DMS53 treated with DMSO at 0.1 percent for 48 hours (cell line): ENCODE results near the gene EEF1AKMT2.
"Not testable (repeated sequence)": the region's sequence is repeated elsewhere in the genome, so short reads cannot be mapped to it uniquely, and the experiment has no call there.

Experiments used
- DNase-seq: peaks from one replicate; lab custom pipeline; 2025; ENCODE audit not compliant: unreplicated experiment; lab: John Stamatoyannopoulos, UW

The EEF1AKMT2 gene

GRCh38 chr10:124756156-124756903 lies 35.4 kb downstream of the EEF1AKMT2 start:
- no peak for DNase-seq

- no peak for DNase-seq
These were observed 36.1 kb downstream of the EEF1AKMT2 start for GRCh38 chr10:124755581-124755980.

- no peak for DNase-seq
These were observed 37.5 kb downstream of the EEF1AKMT2 start for GRCh38 chr10:124754227-124754626.

- no peak for DNase-seq
These were observed 42.6 kb downstream of the EEF1AKMT2 start for GRCh38 chr10:124748953-124749645.

- DNase-seq, result no peak
These were observed 43.5 kb downstream of the EEF1AKMT2 start for GRCh38 chr10:124748166-124748565.

GRCh38 chr10:124747745-124748144 lies 43.9 kb downstream of the EEF1AKMT2 start:
- DNase-seq, result no peak

- no peak for DNase-seq
These were observed 44.7 kb downstream of the EEF1AKMT2 start for GRCh38 chr10:124746992-124747391.

GRCh38 chr10:124746447-124746846 lies 45.2 kb downstream of the EEF1AKMT2 start:
- DNase-seq, result not testable (repeated sequence)

GRCh38 chr10:124745673-124746072 lies 46.0 kb downstream of the EEF1AKMT2 start:
- DNase-seq, result peak; percentile 40

- no peak for DNase-seq
These were observed 46.4 kb downstream of the EEF1AKMT2 start for GRCh38 chr10:124745252-124745651.

GRCh38 chr10:124744102-124745050 lies 47.3 kb downstream of the EEF1AKMT2 start, which contains the start of gene FAM53B:
FAM53B (minus strand) TSS chr10:124744378; CDS start chr10:124706713, 37,665 bp downstream.
- DNase-seq, result peak; percentile 72

- DNase-seq, result peak; percentile 21
These were observed 48.2 kb downstream of the EEF1AKMT2 start for GRCh38 chr10:124743191-124744101.

GRCh38 chr10:124742413-124743190 lies 49.1 kb downstream of the EEF1AKMT2 start:
- DNase-seq, result peak; percentile 46

GRCh38 chr10:124741922-124742412 lies 49.7 kb downstream of the EEF1AKMT2 start:
- no peak for DNase-seq

GRCh38 chr10:124741281-124741921 lies 50.3 kb downstream of the EEF1AKMT2 start:
- DNase-seq, result peak; percentile 42

- DNase-seq, result no peak
These were observed 51.1 kb downstream of the EEF1AKMT2 start for GRCh38 chr10:124740369-124741280.

GRCh38 chr10:124739986-124740368 lies 51.7 kb downstream of the EEF1AKMT2 start:
- no peak for DNase-seq
